ENCODE data around the gene ATG4B.

ATG4B gene

DNA sequence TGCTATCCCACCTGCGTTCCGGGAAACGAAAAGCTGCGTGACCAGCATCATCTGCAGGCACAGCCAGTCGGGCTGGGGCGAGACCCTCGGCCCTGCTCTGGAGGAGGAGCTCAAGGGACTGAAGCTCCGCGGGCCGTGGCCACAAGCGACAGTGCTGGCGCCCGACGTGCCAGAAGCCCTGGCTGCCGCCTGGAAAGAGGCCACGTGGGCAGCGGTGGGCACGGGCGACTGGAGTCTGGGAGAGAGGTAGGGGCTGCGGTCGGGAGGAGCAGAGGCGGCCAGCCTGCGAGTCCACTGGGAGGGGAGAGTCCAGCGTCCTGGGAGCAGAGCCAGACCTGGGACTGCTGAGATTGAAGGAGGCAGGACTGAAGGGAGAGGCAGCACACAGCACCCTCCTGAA is 39.9 kb downstream of the ATG4B start:
- Mint-ChIP-seq H3K4me1 (ENCODE audit: low read depth) (no peaks in the 10 kb centered on the region), H3K36me3 (no peaks in the 10 kb centered on the region), H3K27ac (no peak overlapping the region), H3K9me3 (ENCODE audit: low read depth) (no peaks in the 10 kb centered on the region), H3K27me3 (no peaks in the 10 kb centered on the region), H3K4me3 (no peak overlapping the region)

DNA sequence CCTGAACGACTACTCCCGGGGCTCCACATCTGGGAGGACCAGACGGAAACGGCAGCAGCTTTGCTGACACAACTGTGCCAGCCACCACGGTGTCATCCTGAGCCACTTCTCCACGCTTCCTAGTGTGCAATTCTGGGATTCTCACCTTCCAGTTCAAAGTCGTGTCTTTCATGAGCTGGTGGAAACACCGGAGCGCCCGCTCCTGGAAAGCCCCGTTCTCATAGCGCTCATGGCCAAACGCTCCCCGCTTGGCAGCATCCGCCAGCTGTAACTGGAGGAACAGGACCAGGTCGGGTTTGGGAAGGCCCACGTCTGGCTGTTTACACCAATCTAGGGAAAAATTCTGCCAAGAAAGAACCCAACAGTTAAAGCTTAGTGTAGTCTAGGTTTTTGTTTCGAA is 40.8 kb downstream of the ATG4B start:
- H3K4me3 Mint-ChIP-seq: no peak overlapping the region
- no peaks in the 10 kb centered on the region for H3K9me3 Mint-ChIP-seq (ENCODE audit: low read depth)
- H3K36me3 Mint-ChIP-seq: no peaks in the 10 kb centered on the region
- no peak overlapping the region for H3K27ac Mint-ChIP-seq
- no peaks in the 10 kb centered on the region for H3K27me3 Mint-ChIP-seq
- H3K4me1 Mint-ChIP-seq (ENCODE audit: low read depth): no peaks in the 10 kb centered on the region

DNA sequence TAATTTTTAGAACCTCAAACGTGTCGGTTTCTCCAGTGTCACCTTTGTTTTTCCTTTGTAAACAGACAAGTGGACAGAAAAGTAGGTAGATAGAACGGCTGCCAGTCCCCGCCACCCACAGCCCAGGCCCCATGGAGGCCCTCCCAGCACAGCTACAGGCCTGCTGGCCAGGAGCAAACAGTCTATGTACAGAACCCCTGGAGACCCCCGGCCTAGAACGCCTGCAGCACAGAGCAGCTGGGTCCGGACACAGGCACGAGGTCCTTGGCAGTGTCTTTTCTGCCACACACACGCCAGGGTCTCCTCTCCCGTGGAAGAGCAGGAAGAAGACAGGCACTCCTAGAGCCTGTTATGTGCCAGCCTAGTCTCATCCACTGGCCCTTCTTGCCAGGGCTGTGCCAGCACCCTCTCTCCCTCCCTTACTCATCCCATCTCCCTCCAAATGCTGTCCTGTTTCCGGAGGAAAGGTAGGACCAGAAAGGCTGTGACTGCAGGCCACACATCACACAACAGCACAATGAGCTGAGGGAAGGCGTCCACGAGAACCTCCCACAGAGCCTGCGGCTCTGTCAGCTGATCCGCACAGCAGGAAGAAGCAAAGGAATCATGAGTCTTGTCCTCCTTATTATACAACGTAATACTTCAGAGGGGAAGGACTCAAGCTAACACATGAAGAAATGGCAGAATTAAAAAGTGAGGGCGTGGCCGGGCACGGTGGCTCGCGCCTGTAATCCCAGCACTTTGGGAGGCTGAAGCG is 41.5 kb downstream of the ATG4B start:
- no peak overlapping the region for H3K27ac Mint-ChIP-seq
- H3K27me3 Mint-ChIP-seq: no peaks in the 10 kb centered on the region
- H3K4me1 Mint-ChIP-seq (ENCODE audit: low read depth): no peaks in the 10 kb centered on the region
- no peaks in the 10 kb centered on the region for H3K36me3 Mint-ChIP-seq
- H3K4me3 Mint-ChIP-seq: no peak overlapping the region
- H3K9me3 Mint-ChIP-seq (ENCODE audit: low read depth): no peaks in the 10 kb centered on the region

DNA sequence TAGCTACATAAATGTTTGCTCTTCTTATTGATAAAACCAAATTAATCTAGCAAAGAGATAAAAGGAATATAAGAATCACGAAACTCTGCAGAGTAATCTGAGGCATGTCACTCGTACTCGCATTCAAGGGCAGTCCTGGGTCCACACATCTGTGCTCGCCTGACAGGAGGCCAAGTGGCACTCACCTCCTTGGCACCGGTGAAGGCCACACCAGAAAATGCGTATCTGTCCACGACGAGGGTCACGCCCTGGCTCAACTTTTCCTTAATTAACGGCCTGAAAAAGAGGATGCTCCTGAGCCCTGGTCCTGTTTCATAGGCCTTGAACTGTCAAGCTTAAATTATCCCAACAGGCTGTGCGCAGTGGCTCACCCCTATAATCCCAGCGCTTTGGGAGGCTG is 42.6 kb downstream of the ATG4B start:
- no peaks in the 10 kb centered on the region for H3K27me3 Mint-ChIP-seq
- H3K9me3 Mint-ChIP-seq (ENCODE audit: low read depth): no peaks in the 10 kb centered on the region
- H3K27ac Mint-ChIP-seq: no peak overlapping the region
- H3K4me1 Mint-ChIP-seq (ENCODE audit: low read depth): peaks cover 4% of the 10 kb centered on the region
- no peaks in the 10 kb centered on the region for H3K36me3 Mint-ChIP-seq
- H3K4me3 Mint-ChIP-seq: no peak overlapping the region

DNA sequence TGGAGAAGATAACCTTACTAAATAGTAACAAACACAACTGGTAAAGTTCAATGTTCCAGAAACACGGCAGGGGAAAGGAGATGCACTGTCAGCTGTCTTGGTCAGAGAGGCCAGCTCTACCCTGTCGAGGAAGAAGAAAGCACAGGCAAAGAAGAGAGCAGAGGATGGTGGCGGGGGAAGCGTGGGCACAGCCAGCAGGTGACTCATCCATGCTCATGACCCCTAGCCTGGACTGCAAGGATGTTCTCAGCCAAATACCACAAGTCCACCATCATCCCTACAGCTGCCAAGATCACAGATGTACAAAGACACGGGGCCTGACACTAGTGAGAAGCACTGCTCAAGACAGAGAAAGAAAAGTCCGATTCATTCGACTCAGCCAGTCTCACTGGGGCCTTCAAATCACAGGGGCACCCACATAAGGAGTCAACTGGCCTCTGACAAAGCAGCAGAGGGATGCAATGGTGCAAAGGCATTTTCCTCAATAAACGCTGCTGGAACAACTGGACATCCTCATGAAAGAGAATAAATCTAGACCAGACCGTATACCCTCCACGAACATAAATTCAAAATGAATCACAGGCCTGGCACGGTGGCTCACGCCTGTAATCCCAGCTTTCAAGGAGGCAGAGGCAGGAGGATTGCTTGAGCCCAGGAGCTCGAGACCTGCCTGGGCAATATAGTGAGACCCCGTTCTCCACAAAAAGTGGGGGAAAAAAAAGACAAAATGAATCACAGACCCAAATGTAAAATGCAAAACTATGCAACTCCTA is 43.5 kb downstream of the ATG4B start:
- Mint-ChIP-seq H3K4me3 (no peak overlapping the region), H3K27ac (no peak overlapping the region), H3K36me3 (no peaks in the 10 kb centered on the region), H3K4me1 (ENCODE audit: low read depth) (peaks cover 8% of the 10 kb centered on the region), H3K9me3 (ENCODE audit: low read depth) (no peaks in the 10 kb centered on the region), H3K27me3 (no peaks in the 10 kb centered on the region)

DNA sequence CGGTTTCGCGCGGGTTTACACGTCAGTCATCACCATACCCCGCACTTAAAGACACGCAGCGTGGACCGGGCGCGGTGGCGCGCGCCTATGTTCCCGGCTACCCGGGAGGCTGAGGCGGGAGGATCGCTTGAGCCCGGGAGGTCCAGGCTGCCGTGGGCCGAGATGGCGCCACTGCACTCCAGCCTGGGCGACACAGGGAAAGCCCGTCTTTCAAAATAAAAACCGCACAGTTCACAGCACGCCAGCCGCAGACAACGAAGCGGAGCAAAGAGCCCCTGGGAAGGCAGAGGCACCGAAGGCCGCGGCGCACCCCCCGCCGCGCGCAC is 48.8 kb downstream of the ATG4B start:
- Mint-ChIP-seq H3K27ac (peak overlapping the region; percentile 94), H3K4me3 (peak overlapping the region; percentile 94), H3K4me1 (ENCODE audit: low read depth) (peaks cover 17% of the 10 kb centered on the region), H3K9me3 (ENCODE audit: low read depth) (no peaks in the 10 kb centered on the region), H3K27me3 (no peaks in the 10 kb centered on the region), H3K36me3 (no peaks in the 10 kb centered on the region)

DNA sequence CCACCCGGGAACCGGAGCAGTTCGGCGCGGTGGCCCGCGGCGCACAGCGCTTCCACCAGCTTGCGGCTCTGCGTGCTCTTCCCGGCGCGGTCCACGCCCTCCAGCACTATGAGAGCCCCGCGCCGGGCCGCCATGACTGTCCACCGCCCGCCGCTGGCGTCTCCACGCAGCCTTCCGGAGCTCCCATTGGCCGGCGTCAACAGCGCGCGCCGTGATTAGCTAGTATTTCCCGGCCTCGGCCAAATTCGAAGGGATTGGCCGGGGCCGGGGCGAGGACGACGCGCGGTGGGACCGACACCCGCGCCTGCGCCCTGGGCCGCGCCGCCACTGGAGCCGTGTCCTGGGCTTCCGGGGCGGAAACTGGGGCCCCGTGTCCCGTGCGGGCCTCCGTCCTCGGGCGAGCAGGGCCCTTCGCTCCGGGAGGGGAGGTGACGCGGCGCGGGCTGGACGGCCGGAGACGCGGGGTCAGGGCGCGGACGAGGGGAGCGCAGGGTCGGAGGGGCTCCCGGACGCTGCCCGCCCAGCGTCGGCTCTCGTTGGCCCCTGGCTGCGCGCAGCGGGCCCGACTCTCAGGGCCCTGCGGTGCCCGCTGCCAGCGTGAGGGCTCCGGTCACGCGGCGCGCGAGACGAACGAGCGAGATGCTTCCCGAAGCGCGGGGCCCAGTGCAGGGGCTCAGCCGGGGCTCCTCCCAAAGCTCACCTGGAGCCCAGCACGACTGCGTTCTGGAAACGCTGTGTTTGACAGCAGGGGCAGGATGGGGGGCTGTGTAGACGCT is 49.3 kb downstream of the ATG4B start, which contains the start of gene DTYMK:
Gene DTYMK, minus strand, starts transcription at position 166 of the 776 bp plus-strand sequence. Its CDS starts 32 bp downstream, at position 134.
- Mint-ChIP-seq H3K27me3 (no peaks in the 10 kb centered on the region), H3K36me3 (no peaks in the 10 kb centered on the region), H3K4me1 (ENCODE audit: low read depth) (peaks cover 17% of the 10 kb centered on the region), H3K27ac (peak within 1 kb of the TSS; percentile 96), H3K4me3 (peak within 1 kb of the TSS; percentile 96), H3K9me3 (ENCODE audit: low read depth) (no peaks in the 10 kb centered on the region)

DNA sequence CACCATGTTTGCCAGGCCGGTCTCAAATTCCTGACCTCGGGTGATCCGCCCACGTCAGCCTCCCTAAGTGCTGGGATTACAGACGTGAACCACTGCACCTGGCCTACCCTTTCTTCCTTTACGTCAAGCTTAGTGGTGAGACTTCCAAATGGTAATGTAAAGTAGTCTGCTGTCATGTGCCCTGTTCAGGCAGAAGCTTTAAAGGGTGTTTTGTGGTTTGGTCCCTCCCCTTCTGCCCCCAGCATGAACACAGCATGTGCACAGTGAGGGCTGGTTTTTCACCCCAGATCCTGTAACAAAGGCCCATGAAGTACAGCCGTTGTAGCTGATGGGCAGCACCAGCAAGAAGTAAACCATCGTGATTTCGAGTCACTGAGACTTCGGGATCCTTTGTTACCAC is 51.8 kb downstream of the ATG4B start:
- H3K27me3 Mint-ChIP-seq: no peaks in the 10 kb centered on the region
- H3K4me1 Mint-ChIP-seq (ENCODE audit: low read depth): peaks cover 15% of the 10 kb centered on the region
- H3K9me3 Mint-ChIP-seq (ENCODE audit: low read depth): no peaks in the 10 kb centered on the region
- peak overlapping the region; percentile 69 for H3K4me3 Mint-ChIP-seq
- no peaks in the 10 kb centered on the region for H3K36me3 Mint-ChIP-seq
- H3K27ac Mint-ChIP-seq: no peak overlapping the region

DNA sequence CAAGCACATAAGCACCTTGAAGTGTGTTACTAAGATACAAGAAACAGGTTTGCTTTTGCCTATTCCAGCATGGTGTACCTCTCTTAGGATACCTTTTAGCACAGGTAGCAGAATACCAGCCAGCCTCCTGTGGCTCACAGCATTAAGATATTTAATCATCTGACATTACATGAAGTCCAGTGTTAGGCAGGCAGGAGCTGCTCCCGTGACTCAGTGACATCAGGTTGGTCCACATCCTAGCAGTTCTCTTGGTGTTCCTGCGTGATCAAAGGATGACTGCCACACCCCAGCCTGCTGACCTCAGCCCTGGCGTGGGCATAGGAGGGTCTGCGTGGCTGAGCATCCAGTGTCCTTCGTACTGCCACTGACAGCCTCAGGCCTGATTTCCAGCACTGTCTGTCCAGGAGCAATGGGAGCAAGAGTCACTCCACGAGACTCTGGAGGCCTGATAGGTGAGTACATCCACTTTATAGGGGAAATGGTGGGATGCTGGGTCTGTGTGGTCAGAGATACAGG is 52.8 kb downstream of the ATG4B start:
- H3K4me1 Mint-ChIP-seq (ENCODE audit: low read depth): peaks cover 13% of the 10 kb centered on the region
- H3K27ac Mint-ChIP-seq: no peak overlapping the region
- H3K4me3 Mint-ChIP-seq: no peak overlapping the region
- H3K27me3 Mint-ChIP-seq: no peaks in the 10 kb centered on the region
- H3K9me3 Mint-ChIP-seq (ENCODE audit: low read depth): no peaks in the 10 kb centered on the region
- no peaks in the 10 kb centered on the region for H3K36me3 Mint-ChIP-seq

DNA sequence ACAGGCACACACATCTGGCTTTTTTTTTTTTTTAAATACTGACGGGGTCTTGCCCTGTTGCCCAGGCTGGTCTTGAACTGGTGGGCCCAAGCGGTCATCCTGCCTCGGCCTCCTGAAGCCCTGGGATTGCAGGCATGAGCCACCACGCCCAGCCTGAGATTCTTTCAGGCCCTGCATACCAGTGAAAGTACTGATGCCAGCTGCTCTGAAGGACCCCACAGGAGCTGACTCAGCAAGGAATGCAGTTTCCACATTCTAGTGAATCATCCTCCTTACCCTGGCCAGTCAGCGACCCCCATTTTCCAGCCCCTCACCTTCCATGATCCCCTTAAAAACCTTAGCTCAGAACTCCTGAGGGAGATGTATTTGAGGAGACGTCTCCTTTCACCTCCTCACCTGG is 55.0 kb downstream of the ATG4B start:
- H3K36me3 Mint-ChIP-seq: peaks cover 3% of the 10 kb centered on the region
- peaks cover 8% of the 10 kb centered on the region for H3K4me1 Mint-ChIP-seq (ENCODE audit: low read depth)
- no peaks in the 10 kb centered on the region for H3K9me3 Mint-ChIP-seq (ENCODE audit: low read depth)
- no peak overlapping the region for H3K4me3 Mint-ChIP-seq
- peak overlapping the region; percentile 72 for H3K27ac Mint-ChIP-seq
- no peaks in the 10 kb centered on the region for H3K27me3 Mint-ChIP-seq

DNA sequence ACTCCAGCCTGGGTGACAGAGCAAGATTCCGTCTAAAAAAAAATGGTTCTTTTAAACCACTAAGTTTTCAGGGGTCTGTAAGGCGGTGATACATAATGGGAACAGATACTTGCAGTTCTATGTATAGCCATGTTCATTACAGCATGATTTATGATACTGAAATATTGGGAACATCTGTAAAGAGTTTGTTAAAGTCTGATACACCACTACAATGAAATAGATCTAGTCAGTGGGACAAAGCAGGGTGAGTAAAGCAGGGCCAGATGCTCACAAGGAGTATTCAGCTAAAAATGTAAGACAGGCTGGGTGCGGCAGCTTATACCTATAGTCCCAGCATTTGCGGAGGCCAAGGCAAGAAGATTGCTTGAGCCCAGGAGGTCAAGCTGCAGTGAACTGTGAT is 58.2 kb downstream of the ATG4B start:
- peaks cover 3% of the 10 kb centered on the region for H3K36me3 Mint-ChIP-seq
- no peaks in the 10 kb centered on the region for H3K27me3 Mint-ChIP-seq
- H3K27ac Mint-ChIP-seq: no peak overlapping the region
- no peaks in the 10 kb centered on the region for H3K9me3 Mint-ChIP-seq (ENCODE audit: low read depth)
- no peak overlapping the region for H3K4me3 Mint-ChIP-seq
- peaks cover 12% of the 10 kb centered on the region for H3K4me1 Mint-ChIP-seq (ENCODE audit: low read depth)

DNA sequence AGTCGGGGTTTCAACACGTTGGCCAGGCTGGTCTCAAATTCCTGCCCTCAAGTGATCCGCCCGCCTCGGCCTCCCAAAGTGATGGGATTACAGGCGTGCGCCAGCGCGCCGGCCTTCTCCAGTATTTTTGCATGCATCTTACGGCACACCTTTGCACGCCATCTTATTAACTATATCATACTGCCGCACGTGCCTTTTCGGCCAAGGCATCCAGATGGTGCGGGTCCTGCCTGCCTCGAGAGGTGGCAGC is 63.6 kb downstream of the ATG4B start:
- H3K4me3 Mint-ChIP-seq: peak overlapping the region; percentile 93
- H3K9me3 Mint-ChIP-seq (ENCODE audit: low read depth): no peaks in the 10 kb centered on the region
- peaks cover 3% of the 10 kb centered on the region for H3K36me3 Mint-ChIP-seq
- peaks cover 25% of the 10 kb centered on the region for H3K4me1 Mint-ChIP-seq (ENCODE audit: low read depth)
- H3K27ac Mint-ChIP-seq: peak overlapping the region; percentile 97
- no peaks in the 10 kb centered on the region for H3K27me3 Mint-ChIP-seq

DNA sequence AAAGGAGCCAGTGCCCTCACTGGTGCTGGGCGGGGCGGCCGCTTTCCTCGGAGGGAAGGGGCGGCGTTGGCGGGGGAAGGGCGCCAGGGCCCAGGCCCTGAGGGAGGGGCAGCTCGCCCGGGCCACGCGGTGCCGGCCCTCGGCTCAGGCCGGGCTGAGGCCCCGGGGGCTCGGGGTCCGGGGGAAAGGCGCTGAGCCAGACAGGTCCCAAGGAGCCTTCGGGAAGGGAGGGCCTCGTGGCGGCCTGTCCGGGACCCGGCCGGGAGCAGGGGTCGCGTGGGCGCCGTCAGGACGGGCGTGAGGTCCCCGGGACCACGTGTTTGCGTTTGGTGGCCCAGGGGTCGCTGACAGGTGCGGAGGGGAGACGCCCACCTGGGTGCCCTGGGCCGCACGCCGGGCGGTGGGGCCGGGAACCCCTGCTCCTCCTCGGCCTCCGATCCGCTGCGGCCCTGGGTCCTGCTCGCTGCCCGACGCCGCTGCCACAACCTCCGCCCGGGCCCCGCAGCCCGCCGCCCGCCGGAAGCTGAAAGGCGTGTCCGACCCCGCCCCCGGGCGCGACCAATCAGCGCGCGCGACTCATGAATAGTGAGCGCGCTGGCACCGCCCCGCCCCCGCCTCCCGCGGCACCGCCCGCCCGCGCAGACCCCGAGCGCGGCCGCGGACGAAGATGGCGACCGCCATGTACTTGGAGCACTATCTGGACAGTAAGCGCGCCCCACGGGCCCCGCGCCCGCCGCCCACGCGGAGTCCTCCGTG is 64.1 kb downstream of the ATG4B start, which contains the start of gene ING5:
Gene ING5, plus strand, starts transcription at position 641 of the 756 bp plus-strand sequence. Its CDS starts 27 bp downstream, at position 668.
- H3K9me3 Mint-ChIP-seq (ENCODE audit: low read depth): no peaks in the 10 kb centered on the region
- H3K27me3 Mint-ChIP-seq: no peaks in the 10 kb centered on the region
- H3K36me3 Mint-ChIP-seq: peaks cover 5% of the 10 kb centered on the region
- H3K4me1 Mint-ChIP-seq (ENCODE audit: low read depth): peaks cover 25% of the 10 kb centered on the region
- H3K27ac Mint-ChIP-seq: peak within 1 kb of the TSS; percentile 97
- peak within 1 kb of the TSS; percentile 93 for H3K4me3 Mint-ChIP-seq

DNA sequence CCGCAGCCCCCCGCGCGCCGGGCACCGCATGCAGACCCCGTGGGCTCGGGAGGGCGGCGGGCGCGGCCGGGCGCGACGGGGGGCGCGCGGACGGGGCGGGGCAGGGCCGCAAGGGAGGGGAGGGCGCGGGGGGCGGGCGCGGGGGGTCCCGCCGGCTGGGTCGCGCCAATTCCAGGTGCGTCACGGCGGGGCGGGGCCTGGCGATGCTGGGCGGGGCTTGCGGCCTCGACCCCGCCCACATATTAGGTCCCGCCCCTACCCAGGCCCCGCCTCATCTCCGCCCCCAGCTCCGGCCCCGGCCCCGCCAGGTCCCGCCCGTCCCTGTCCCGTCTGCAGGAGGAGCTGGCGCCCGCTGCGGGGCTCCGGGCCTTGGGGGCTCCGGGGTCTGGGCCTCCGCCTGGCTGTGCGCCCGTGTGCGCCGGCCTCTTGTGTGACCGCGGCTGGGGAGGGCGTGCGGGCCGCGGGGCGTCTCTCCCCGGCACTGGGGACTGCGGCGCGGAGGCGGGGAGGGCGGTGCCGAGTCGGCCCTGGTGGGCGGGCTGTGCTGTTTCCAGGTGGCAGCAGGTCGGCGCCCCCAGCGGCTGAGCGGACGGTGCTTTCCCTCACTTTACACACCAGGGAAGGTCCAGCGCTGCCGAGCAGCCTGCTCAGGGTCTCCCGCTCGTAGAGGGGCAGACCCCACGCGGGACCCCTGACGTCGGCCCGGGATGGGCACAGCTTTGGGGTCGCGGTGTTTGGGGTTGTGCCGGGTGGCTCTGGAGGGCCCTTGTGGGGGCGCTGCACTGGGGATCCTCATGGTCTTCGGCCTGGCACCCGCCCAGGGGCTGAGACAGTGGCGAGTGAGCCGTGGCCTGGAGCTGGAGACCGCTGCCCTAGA is 64.9 kb downstream of the ATG4B start:
- Mint-ChIP-seq H3K27ac (peak overlapping the region; percentile 88), H3K4me1 (ENCODE audit: low read depth) (peaks cover 25% of the 10 kb centered on the region), H3K36me3 (peaks cover 7% of the 10 kb centered on the region), H3K4me3 (peak overlapping the region; percentile 89), H3K9me3 (ENCODE audit: low read depth) (no peaks in the 10 kb centered on the region), H3K27me3 (no peaks in the 10 kb centered on the region)
